Astrocyte of the cerebellum (primary cell): ENCODE results near the gene SLC16A10.
A peak's percentile ranks its signal among the peaks of the same experiment; 100 is the strongest.

Experiments used
- DNase-seq: peaks from one replicate; pipeline ENCODE4 v3.0.0-alpha.2; 2011; ENCODE audit warnings: low read depth
- H3K4me3 ChIP-seq: 2 replicates; pipeline ENCODE4 v1.5.1; 2011; ENCODE audit warnings: mild to moderate bottlenecking, low read depth, low read length, moderate library complexity
- CTCF ChIP-seq: IDR thresholded peaks from 2 replicates; pipeline ENCODE4 v1.5.1; 2012; ENCODE audit warnings: low read length, low read depth, moderate library complexity, mild to moderate bottlenecking; ENCODE audit errors: missing control alignments
- in situ Hi-C: cut with HindIII; loops from 2 replicates; pipeline ENCODE4 v1.10.0; 2017; ENCODE audit warnings: low sequenced_read_pairs

The SLC16A10 gene

GRCh38 chr6:111176038-111176759, 88.9 kb downstream of the SLC16A10 start:
- no peak overlapping the region for H3K4me3 ChIP-seq
- no peak for DNase-seq
- in situ Hi-C loops = no loop called here
- no peak for TF ChIP-seq CTCF

- H3K4me3 ChIP-seq = no peak overlapping the region
- no peak for DNase-seq
- TF ChIP-seq CTCF = no peak
- in situ Hi-C loops = no loop called here
Observed at GRCh38 chr6:111176760-111177099, 89.4 kb downstream of the SLC16A10 start.

GRCh38 chr6:111177131-111177530, 89.8 kb downstream of the SLC16A10 start:
- in situ Hi-C loops = no loop called here
- DNase-seq = no peak
- no peak for TF ChIP-seq CTCF
- no peak overlapping the region for H3K4me3 ChIP-seq

GRCh38 chr6:111183702-111184517, 96.6 kb downstream of the SLC16A10 start:
- in situ Hi-C loops = no loop called here
- no peak for TF ChIP-seq CTCF
- no peak for DNase-seq
- no peak overlapping the region for H3K4me3 ChIP-seq

GRCh38 chr6:111184827-111185532, 97.7 kb downstream of the SLC16A10 start:
- DNase-seq = peak; percentile 29
- H3K4me3 ChIP-seq = no peak overlapping the region
- TF ChIP-seq CTCF = no peak
- in situ Hi-C loops = no loop called here

GRCh38 chr6:111185954-111186353, 98.7 kb downstream of the SLC16A10 start:
- in situ Hi-C loops = no loop called here
- TF ChIP-seq CTCF = no peak
- no peak overlapping the region for H3K4me3 ChIP-seq
- no peak for DNase-seq
